CD4-positive, CD25-positive, alpha-beta regulatory T cell (primary cell): ENCODE data around the gene SRD5A1. TPM values are rescaled to one million over a fixed set of nuclear protein-coding genes. Genes with fewer than 3 reads are reported as not detected.
A peak's percentile ranks its signal among the peaks of the same experiment; 100 is the strongest.
"Not testable (repeated sequence)": the region's sequence is repeated elsewhere in the genome, so short reads cannot be mapped to it uniquely, and the experiment has no call there.

ENCODE experiments used
- ATAC-seq, 2 donors: fragments of 150-1000 bp; cut with Tn5 transposase; one replicate each; pipeline ENCODE4 v1.10.0; 2021; ENCODE audit warnings: low read depth in 2 of 2, moderate number of reproducible peaks in 2 of 2, moderate library complexity in 1 of 2
- DNase-seq, 3 donors: peaks; one replicate each; pipeline versions ENCODE4 v3.0.0 to v3.0.0-alpha.2; 2012 to 2022; ENCODE audit warnings: mixed read lengths in 1 of 3
- H3K27ac ChIP-seq: one replicate; pipeline ENCODE4 v1.7.0; 2013; ENCODE audit warnings: mild to moderate bottlenecking, low read length; ENCODE audit not compliant: insufficient read depth, poor library complexity, severe bottlenecking
- H3K27me3 ChIP-seq: one replicate; pipeline ENCODE4 v1.7.0; 2013; ENCODE audit warnings: low read length; ENCODE audit not compliant: control insufficient read depth, insufficient read depth
- H3K36me3 ChIP-seq: one replicate; pipeline ENCODE4 v1.7.0; 2013; ENCODE audit warnings: mild to moderate bottlenecking, low read length, moderate library complexity; ENCODE audit not compliant: control insufficient read depth, insufficient read depth
- H3K4me1 ChIP-seq: 2 replicates; pipeline ENCODE4 v1.7.0; 2013; ENCODE audit warnings: mild to moderate bottlenecking, low read length; ENCODE audit not compliant: insufficient read depth, control insufficient read depth, poor library complexity, severe bottlenecking
- H3K4me3 ChIP-seq: one replicate; pipeline ENCODE4 v1.7.0; 2013; ENCODE audit warnings: low read depth, mild to moderate bottlenecking, low read length, moderate library complexity
- H3K9me3 ChIP-seq, 2 experiments: 1 replicate in 1 of 2; 2 replicates in 1 of 2; pipeline ENCODE4 v1.7.0; 2013; ENCODE audit warnings: low read length in 2 of 2, mild to moderate bottlenecking in 1 of 2, moderate library complexity in 1 of 2; ENCODE audit not compliant: control insufficient read depth in 2 of 2
- H3K27ac Mint-ChIP-seq, 3 donors: one replicate each; pipeline ENCODE4 v1.8.0; 2020 to 2022; ENCODE audit warnings: mild to moderate bottlenecking in 3 of 3, mixed read lengths in 3 of 3, moderate library complexity in 2 of 3
- H3K27me3 Mint-ChIP-seq: one replicate; pipeline ENCODE4 v1.8.0; 2022; ENCODE audit warnings: mild to moderate bottlenecking, mixed read lengths
- H3K36me3 Mint-ChIP-seq: one replicate; pipeline ENCODE4 v1.8.0; 2020; ENCODE audit warnings: mixed read lengths
- H3K4me1 Mint-ChIP-seq, 4 donors: one replicate each; pipeline ENCODE4 v1.8.0; 2020 to 2022; ENCODE audit warnings: mixed read lengths in 4 of 4, mild to moderate bottlenecking in 1 of 4
- H3K4me3 Mint-ChIP-seq, 4 donors: one replicate each; pipeline ENCODE4 v1.8.0; 2020 to 2022; ENCODE audit warnings: mild to moderate bottlenecking in 4 of 4, mixed read lengths in 4 of 4, moderate library complexity in 3 of 4
- H3K9me3 Mint-ChIP-seq, 7 donors: one replicate each; pipeline ENCODE4 v1.8.0; 2020 to 2022; ENCODE audit warnings: mixed read lengths in 7 of 7, mild to moderate bottlenecking in 3 of 7, moderate library complexity in 2 of 7
- polyA plus RNA-seq, 4 donors: library from polyadenylated mRNA; unstranded; fragments of 300-500 nt; fragmentation: Illumina TruSeq; gene quantifications; one replicate each; pipeline ENCODE4 v1.2.3, GENCODE V29; 2021
- total RNA-seq: library from RNA; stranded (reverse); gene quantifications from one replicate; pipeline ENCODE4 v1.2.3, GENCODE V29; 2022

The SRD5A1 gene
- total and polyA plus RNA-seq, 5 donors from 2014 or later = 5.3 to 9.5 (median 6.3) TPM

DNA sequence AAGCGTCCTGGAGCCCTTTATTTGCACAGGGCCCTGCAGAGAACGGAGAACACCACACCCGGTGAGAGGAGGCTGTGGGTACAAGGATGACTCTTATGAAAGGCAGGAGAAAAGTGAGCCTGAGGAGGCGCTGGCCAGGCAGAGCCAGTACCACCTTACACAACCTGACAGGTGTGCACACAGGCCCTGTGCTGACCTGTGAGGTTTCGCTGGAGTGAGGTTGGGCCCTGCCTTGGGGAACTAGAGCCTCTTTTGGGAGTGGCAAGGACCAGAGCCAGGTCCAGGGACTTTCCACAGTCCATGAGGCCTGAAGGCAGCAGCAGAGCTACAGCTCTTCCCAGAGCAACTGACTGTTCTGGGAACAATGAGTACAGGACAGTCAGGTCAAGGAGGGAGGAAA lies 3.1 kb downstream of the SRD5A1 start:
- peaks cover 6% of the 10 kb centered on the region for H3K36me3 Mint-ChIP-seq
- peak overlapping the region in 2 of 3 donors; percentile 29 to 90 for H3K27ac Mint-ChIP-seq

GRCh38 chr5:6637022-6637421 lies 3.8 kb downstream of the SRD5A1 start:
- H3K27ac ChIP-seq = no peak overlapping the region
- H3K36me3 ChIP-seq = no peaks in the 10 kb centered on the region
- Mint-ChIP-seq H3K4me3 (peak overlapping the region in 2 of 4 donors; percentile 17 to 69), H3K36me3 (peaks cover 5% of the 10 kb centered on the region), H3K27me3 (no peaks in the 10 kb centered on the region), H3K27ac (no peak overlapping the region), H3K9me3 (no peaks in the 10 kb centered on the region), H3K4me1 (peaks cover 0 to 30% (median 9%) of the 10 kb centered on the region in 4 donors)
- DNase-seq = no peak
- H3K4me3 ChIP-seq = no peak overlapping the region
- no peak for ATAC-seq
- peaks cover 18% of the 10 kb centered on the region for H3K4me1 ChIP-seq
- H3K27me3 ChIP-seq = no peaks in the 10 kb centered on the region
- H3K9me3 ChIP-seq = no peaks in the 10 kb centered on the region

More for the DNA sequence above, 3.1 kb downstream of the SRD5A1 start:
- H3K27ac ChIP-seq = no peak overlapping the region
- no peak for ATAC-seq
- peaks cover 1 to 37% (median 15%) of the 10 kb centered on the region in 4 donors for H3K4me1 Mint-ChIP-seq
- peak overlapping the region in 1 of 4 donors; percentile 69 for H3K4me3 Mint-ChIP-seq
- no peaks in the 10 kb centered on the region for H3K27me3 ChIP-seq
- H3K9me3 ChIP-seq = no peaks in the 10 kb centered on the region
- H3K4me3 ChIP-seq = no peak overlapping the region
- H3K27me3 Mint-ChIP-seq = no peaks in the 10 kb centered on the region
- H3K4me1 ChIP-seq = peaks cover 25% of the 10 kb centered on the region
- H3K36me3 ChIP-seq = peaks cover 2% of the 10 kb centered on the region
- DNase-seq = no peak
- H3K9me3 Mint-ChIP-seq = no peaks in the 10 kb centered on the region

- no peaks in the 10 kb centered on the region for H3K27me3 ChIP-seq
- DNase-seq = no peak
- no peaks in the 10 kb centered on the region for H3K27me3 Mint-ChIP-seq
- H3K27ac Mint-ChIP-seq = no peak overlapping the region
- peaks cover 0 to 24% (median 4%) of the 10 kb centered on the region in 4 donors for H3K4me1 Mint-ChIP-seq
- peak overlapping the region in 2 of 4 donors; percentile 23 to 31 for H3K4me3 Mint-ChIP-seq
- peaks cover 13% of the 10 kb centered on the region for H3K4me1 ChIP-seq
- no peak overlapping the region for H3K4me3 ChIP-seq
- peaks cover 5% of the 10 kb centered on the region for H3K36me3 Mint-ChIP-seq
- no peak overlapping the region for H3K27ac ChIP-seq
- H3K36me3 ChIP-seq = no peaks in the 10 kb centered on the region
- no peaks in the 10 kb centered on the region for H3K9me3 ChIP-seq
- no peak for ATAC-seq
- H3K9me3 Mint-ChIP-seq = no peaks in the 10 kb centered on the region
Measured at GRCh38 chr5:6637590-6637989, 4.3 kb downstream of the SRD5A1 start.

DNA sequence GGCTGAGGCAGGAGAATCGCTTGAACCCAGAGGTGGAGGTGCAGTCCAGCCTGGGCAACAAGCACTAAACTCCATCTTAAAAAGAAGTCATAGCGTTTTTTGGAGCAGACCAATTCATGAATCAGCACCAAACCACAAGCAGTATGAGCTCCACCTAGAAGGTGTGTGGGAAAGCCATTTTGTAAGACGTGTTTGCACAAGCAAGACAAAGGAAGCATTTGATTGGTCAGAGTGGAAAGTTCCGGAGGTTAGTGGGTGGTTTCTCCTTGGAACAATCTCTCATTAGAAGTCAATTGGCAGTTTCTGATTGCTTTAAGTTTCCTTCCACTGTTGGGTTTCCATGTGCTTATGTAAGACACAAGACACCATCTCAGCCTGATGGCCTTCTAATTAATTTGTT lies 5.0 kb downstream of the SRD5A1 start:
- Histone ChIP-seq H3K4me3 (no peak overlapping the region), H3K9me3 (no peaks in the 10 kb centered on the region), H3K27me3 (no peaks in the 10 kb centered on the region), H3K4me1 (peaks cover 13% of the 10 kb centered on the region), H3K27ac (no peak overlapping the region), H3K36me3 (no peaks in the 10 kb centered on the region)
- DNase-seq (no peak), ATAC-seq (no peak)
- Mint-ChIP-seq H3K4me1 (peaks cover 0 to 21% (median 5%) of the 10 kb centered on the region in 4 donors), H3K36me3 (peaks cover 5% of the 10 kb centered on the region), H3K27me3 (no peaks in the 10 kb centered on the region), H3K27ac (no peak overlapping the region), H3K9me3 (no peaks in the 10 kb centered on the region), H3K4me3 (peak overlapping the region in 2 of 4 donors; percentile 4 to 23)

DNA sequence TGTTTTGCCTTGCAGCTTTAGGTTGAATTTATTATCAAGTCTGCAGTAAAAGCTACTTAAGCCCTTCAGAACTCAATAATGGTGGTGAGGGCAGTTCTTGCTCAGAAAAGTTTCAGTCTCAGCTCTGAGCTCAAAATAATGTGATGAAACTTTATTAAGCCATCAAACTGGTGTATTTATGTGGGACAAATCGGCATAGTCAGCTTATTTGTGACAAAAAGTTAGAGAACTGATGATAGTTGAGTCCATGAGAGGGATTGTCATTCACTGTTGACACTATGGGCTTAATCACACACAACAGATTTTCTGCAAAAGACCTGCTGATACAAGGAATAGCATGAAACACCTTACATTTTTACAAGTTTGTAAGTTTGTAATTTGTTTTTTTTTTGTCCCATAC lies 9.4 kb downstream of the SRD5A1 start:
- H3K9me3 Mint-ChIP-seq = no peaks in the 10 kb centered on the region
- no peak for ATAC-seq
- peaks cover 4% of the 10 kb centered on the region for H3K36me3 Mint-ChIP-seq
- no peaks in the 10 kb centered on the region for H3K27me3 Mint-ChIP-seq
- no peak overlapping the region for H3K4me3 ChIP-seq
- no peaks in the 10 kb centered on the region for H3K4me1 ChIP-seq
- H3K9me3 ChIP-seq = no peaks in the 10 kb centered on the region
- no peaks in the 10 kb centered on the region for H3K36me3 ChIP-seq
- no peak overlapping the region for H3K27ac ChIP-seq
- H3K27ac Mint-ChIP-seq = no peak overlapping the region
- H3K4me3 Mint-ChIP-seq = no peak overlapping the region
- peaks cover 0 to 5% (median 2%) of the 10 kb centered on the region in 4 donors for H3K4me1 Mint-ChIP-seq
- no peak for DNase-seq
- H3K27me3 ChIP-seq = no peaks in the 10 kb centered on the region

GRCh38 chr5:6644794-6645241 lies 11.6 kb downstream of the SRD5A1 start:
- no peak for ATAC-seq
- no peaks in the 10 kb centered on the region for H3K27me3 Mint-ChIP-seq
- H3K9me3 Mint-ChIP-seq = peaks cover 0 to 3% (median 0%) of the 10 kb centered on the region in 7 donors
- H3K4me3 ChIP-seq = no peak overlapping the region
- DNase-seq = no peak
- H3K36me3 Mint-ChIP-seq = peaks cover 6% of the 10 kb centered on the region
- no peaks in the 10 kb centered on the region for H3K4me1 ChIP-seq
- no peaks in the 10 kb centered on the region for H3K36me3 ChIP-seq
- H3K27me3 ChIP-seq = no peaks in the 10 kb centered on the region
- no peak overlapping the region for H3K27ac Mint-ChIP-seq
- H3K4me1 Mint-ChIP-seq = peaks cover 0 to 7% (median 6%) of the 10 kb centered on the region in 4 donors
- no peak overlapping the region for H3K4me3 Mint-ChIP-seq
- H3K27ac ChIP-seq = no peak overlapping the region
- H3K9me3 ChIP-seq = no peaks in the 10 kb centered on the region

DNA sequence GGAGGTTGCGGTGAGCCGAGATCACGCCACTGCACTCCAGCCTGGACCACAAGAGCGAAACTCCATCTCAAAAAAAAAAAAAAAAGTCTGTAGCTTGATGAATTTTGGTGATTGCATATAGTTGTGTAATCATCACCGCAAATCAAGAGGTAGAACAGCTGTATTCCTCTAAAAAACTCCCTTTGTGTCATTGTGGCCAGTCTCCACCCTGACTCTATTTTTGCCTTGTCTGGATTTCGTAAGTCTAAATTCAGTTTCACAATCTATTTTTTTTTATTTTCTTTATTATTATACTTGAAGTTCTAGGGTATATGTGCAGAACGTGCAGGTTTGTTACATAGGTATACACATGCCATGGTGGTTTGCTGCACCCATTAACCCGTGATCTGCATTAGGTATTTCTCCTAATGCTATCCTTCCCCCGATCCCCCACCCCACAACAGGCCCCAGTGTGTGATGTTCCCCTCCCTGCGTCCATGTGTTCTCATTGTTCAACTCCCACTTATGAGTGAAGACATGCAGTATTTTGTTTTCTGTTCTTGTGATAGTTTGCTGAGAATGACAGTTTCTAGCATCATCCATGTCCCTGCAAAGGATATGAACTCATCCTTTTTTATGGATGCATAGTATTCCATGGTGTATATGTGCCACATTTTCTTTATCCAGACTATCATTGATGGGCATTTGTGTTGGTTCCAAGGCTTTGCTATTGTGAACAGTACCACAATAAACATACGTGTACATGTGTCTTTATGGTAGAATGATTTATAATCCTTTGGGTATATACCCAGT lies 12.5 kb downstream of the SRD5A1 start:
- H3K4me1 Mint-ChIP-seq, H3K36me3 ChIP-seq, H3K27ac ChIP-seq, H3K9me3 ChIP-seq, ATAC-seq, H3K27ac Mint-ChIP-seq, H3K9me3 Mint-ChIP-seq, DNase-seq, H3K4me3 Mint-ChIP-seq, H3K27me3 Mint-ChIP-seq, H3K4me1 ChIP-seq, H3K36me3 Mint-ChIP-seq, H3K27me3 ChIP-seq, H3K4me3 ChIP-seq: not testable (repeated sequence)

DNA sequence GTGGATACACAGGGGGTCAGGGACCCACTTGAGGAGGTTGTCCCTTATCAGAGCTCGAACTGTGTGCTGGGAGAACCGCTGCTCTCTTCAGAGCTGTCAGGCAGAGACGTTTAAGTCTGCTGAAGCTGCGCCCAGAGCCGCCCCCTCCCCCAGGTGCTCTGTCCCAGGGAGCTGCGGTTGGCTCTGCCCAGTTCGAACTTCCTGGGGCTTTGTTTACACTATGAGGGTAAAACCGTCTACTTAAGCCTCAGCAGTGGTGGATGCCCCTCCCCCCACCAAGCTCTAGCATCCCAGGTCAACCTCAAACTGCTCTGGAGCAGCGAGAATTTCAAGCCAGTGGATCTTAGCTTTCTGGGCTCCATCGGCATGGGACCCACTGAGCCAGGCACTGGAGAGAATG lies 15.9 kb downstream of the SRD5A1 start:
- ATAC-seq (no peak), DNase-seq (no peak)
- Mint-ChIP-seq H3K36me3 (peaks cover 13% of the 10 kb centered on the region), H3K4me3 (no peak overlapping the region), H3K27me3 (no peaks in the 10 kb centered on the region), H3K9me3 (peaks cover 0 to 6% (median 0%) of the 10 kb centered on the region in 7 donors), H3K4me1 (peaks cover 0 to 10% (median 6%) of the 10 kb centered on the region in 4 donors), H3K27ac (no peak overlapping the region)
- Histone ChIP-seq H3K4me3 (no peak overlapping the region), H3K4me1 (no peaks in the 10 kb centered on the region), H3K36me3 (no peaks in the 10 kb centered on the region), H3K27ac (no peak overlapping the region), H3K9me3 (no peaks in the 10 kb centered on the region), H3K27me3 (no peaks in the 10 kb centered on the region)
